ENCODE results near the gene C17orf113. TPM values are rescaled to one million over a fixed set of nuclear protein-coding genes. Genes with fewer than 3 reads are reported as not detected.

The C17orf113 gene
- total and polyA plus RNA-seq, 2 of the 13 experiments (the other 11 are each of a cell fraction or from before 2014, with no cell fraction given) = 0.87 to 1.1 TPM

GRCh38 chr17:42053731-42054500 is 3.5 kb upstream of the C17orf113 start:
- Histone ChIP-seq H3K9ac (ENCODE audit: insufficient read depth, low read depth, low read length) (no peak overlapping the region), H3K27ac (ENCODE audit: extremely low read length, insufficient read depth, low read length) (no peak overlapping the region), H3K4me2 (ENCODE audit: low read depth, low read length) (no peak overlapping the region), H4K20me1 (ENCODE audit: insufficient read depth, low read length) (no peaks in the 10 kb centered on the region), H3K79me2 (ENCODE audit: insufficient read depth, low read length) (no peaks in the 10 kb centered on the region), H3K4me3 (replicated peaks in 1 of 3; ENCODE audit: insufficient read depth in 1 of 3, low read depth in 2 of 3, low read length in 3 of 3) (no peak overlapping the region), H3K36me3 (replicated peaks in 1 of 2; ENCODE audit: control insufficient read depth in 1 of 2, insufficient read depth in 2 of 2, low read length in 2 of 2) (no peaks in the 10 kb centered on the region), H3K4me1 (ENCODE audit: insufficient read depth, low read length) (peaks cover 55% of the 10 kb centered on the region), H2AFZ (ENCODE audit: low read length) (no peak overlapping the region), H3K9me3 (ENCODE audit: low read length) (no peaks in the 10 kb centered on the region), H3K27me3 (ENCODE audit: control insufficient read depth in 1 of 2, insufficient read depth in 2 of 2, low read length in 2 of 2) (no peaks in the 10 kb centered on the region; a peak in 1 of 5 replicates)
- no TSS peak for BruUV-seq (replicated peaks)
- 42% methylated on average over 12 of the region's 12 CpGs for WGBS (ENCODE audit: low lambda C conversion rate)
- TF ChIP-seq SMAD1 (CRISPR knock-in tag; IDR thresholded peaks at IDR 0.05; ENCODE audit: borderline replicate concordance, low read depth) (no peak), ZNF607 (CRISPR knock-in tag; IDR thresholded peaks at IDR 0.05; ENCODE audit: borderline replicate concordance) (no peak), MYNN (CRISPR knock-in tag; IDR thresholded peaks at IDR 0.05; ENCODE audit: low read depth) (no peak), CEBPB (IDR thresholded peaks at IDR 0.05; ENCODE audit: borderline replicate concordance, low read depth, low read length) (no peak), ZNF432 (CRISPR knock-in tag; IDR thresholded peaks at IDR 0.05; ENCODE audit: borderline replicate concordance) (no peak), RBM22 (optimal IDR thresholded peaks at IDR 0.05; ENCODE audit: low read length) (no peak), ZNF570 (CRISPR knock-in tag; IDR thresholded peaks at IDR 0.05; ENCODE audit: borderline replicate concordance) (no peak), ZNF496 (CRISPR knock-in tag; IDR thresholded peaks at IDR 0.05; ENCODE audit: insufficient replicate concordance) (no peak), IRF9 (CRISPR knock-in tag; IDR thresholded peaks at IDR 0.05; ENCODE audit: borderline replicate concordance) (no peak)
- CTCF ChIA-PET (ENCODE audit: low intra/inter-chr PET ratio, low total read pairs) = no interaction called here
- FAIRE-seq (no peak), DNase-seq (ENCODE audit: low spot score) (no peak), ATAC-seq (no peak)
- in situ Hi-C loops (cut with HindIII; ENCODE audit: extremely low pct_ligation_motif_present, low pct_unique_long_range_greater_than_20kb) (no loop called here), intact Hi-C loops (cut with micrococcal nuclease; ENCODE audit: unreplicated experiment) (no loop called here)
- POLR2A ChIA-PET = no interaction called here

All from HepG2 (cell line).